Common myeloid progenitor, CD34-positive (primary cell): Measurements from ENCODE around the gene AP3B1.

ENCODE experiments used
- CTCF ChIA-PET: fragments of 350-600 bp; sonication (Branson Sonifier 250); formaldehyde crosslinking; loops from one replicate; lab custom pipeline; 2021; ENCODE audit warnings: antibody characterized with exemption; lab: Charles Lee
- POLR2A ChIA-PET: fragments of 350-600 bp; sonication (Branson Sonifier 250); formaldehyde crosslinking; loops from one replicate; lab custom pipeline; 2021; ENCODE audit warnings: antibody characterized with exemption; lab: Charles Lee
- DNase-seq, 3 donors: peaks; one replicate each; pipeline versions ENCODE4 v3.0.0 to v3.0.0-alpha.2; 2013
- H3K27ac ChIP-seq, 2 experiments: 1 replicate in 1 of 2; 2 replicates in 1 of 2; pipeline ENCODE4 v1.7.0; 2013; ENCODE audit warnings: inconsistent platforms in 2 of 2, low read length in 2 of 2, mild to moderate bottlenecking in 2 of 2, low read depth in 1 of 2, moderate library complexity in 1 of 2; ENCODE audit not compliant: severe bottlenecking in 2 of 2, insufficient read depth in 1 of 2, poor library complexity in 1 of 2
- H3K27me3 ChIP-seq, 5 experiments: replicated peaks in 2 of 5; 1 replicate in 3 of 5; 2 replicates in 2 of 5; pipeline versions ENCODE4 v1.6.1 to v1.7.0; 2013; ENCODE audit warnings: low read length in 4 of 5, mild to moderate bottlenecking in 2 of 5, moderate library complexity in 2 of 5, inconsistent platforms in 1 of 5; ENCODE audit not compliant: insufficient read depth in 5 of 5, control insufficient read depth in 4 of 5
- H3K36me3 ChIP-seq, 4 experiments: 1 replicate in 2 of 4; 2 replicates in 2 of 4; pipeline versions ENCODE4 v1.6.1 to v1.7.0; 2013; ENCODE audit warnings: low read length in 3 of 4, control low read depth in 1 of 4, mild to moderate bottlenecking in 1 of 4; ENCODE audit not compliant: control insufficient read depth in 4 of 4, insufficient read depth in 4 of 4
- H3K4me1 ChIP-seq, 4 experiments: 1 replicate in 3 of 4; 2 replicates in 1 of 4; pipeline versions ENCODE4 v1.6.1 to v1.7.1; 2013; ENCODE audit warnings: low read length in 3 of 4, mild to moderate bottlenecking in 3 of 4, control low read depth in 1 of 4, inconsistent platforms in 1 of 4, moderate library complexity in 1 of 4; ENCODE audit not compliant: control insufficient read depth in 4 of 4, insufficient read depth in 4 of 4; ENCODE audit errors: control extremely low read depth in 1 of 4
- H3K4me3 ChIP-seq, 7 experiments: 1 replicate in 4 of 7; 2 replicates in 3 of 7; pipeline versions ENCODE4 v1.5.1 to v1.7.0; 2013; ENCODE audit warnings: mild to moderate bottlenecking in 7 of 7, low read length in 6 of 7, moderate library complexity in 6 of 7, inconsistent platforms in 2 of 7, low read depth in 2 of 7, control low read depth in 1 of 7; ENCODE audit not compliant: insufficient read depth in 4 of 7, control insufficient read depth in 1 of 7; ENCODE audit errors: extremely low read depth in 1 of 7
- H3K9me3 ChIP-seq, 5 experiments: 1 replicate in 4 of 5; 2 replicates in 1 of 5; pipeline versions ENCODE4 v1.6.1 to v1.7.1; 2013; ENCODE audit warnings: low read length in 4 of 5, mild to moderate bottlenecking in 2 of 5, inconsistent platforms in 1 of 5, low read depth in 1 of 5, moderate library complexity in 1 of 5; ENCODE audit not compliant: control insufficient read depth in 4 of 5, insufficient read depth in 2 of 5; ENCODE audit errors: control extremely low read depth in 1 of 5
- WGBS: methylation state at CpG from one replicate; pipeline ENCODE4 v1.1.5; 2013; ENCODE audit not compliant: insufficient coverage; 5-methylcytosine and 5-hydroxymethylcytosine counted together

Gene AP3B1

GRCh38 chr5:77993141-77993854 lies 301.2 kb downstream of the AP3B1 start:
- no peaks in the 10 kb centered on the region for H3K9me3 ChIP-seq
- peaks cover 2 to 7% (median 4%) of the 10 kb centered on the region in 4 experiments for H3K36me3 ChIP-seq
- no peak overlapping the region for H3K27ac ChIP-seq
- POLR2A ChIA-PET: interaction anchor here (0.6 kb wide), 1 partner anchor 41 kb away, joined by 5 read pairs; no protein-coding TSS in a partner anchor
- no peaks in the 10 kb centered on the region for H3K27me3 ChIP-seq
- no peak for DNase-seq
- no peaks in the 10 kb centered on the region for H3K4me1 ChIP-seq
- H3K4me3 ChIP-seq: no peak overlapping the region
- CTCF ChIA-PET: interaction anchor here (1.5 kb wide), 1 partner anchor 365 kb away, joined by 3 read pairs; no protein-coding TSS in a partner anchor
- WGBS: over 99% methylated on average over 14 of the region's 17 CpGs

- DNase-seq: no peak
- Histone ChIP-seq H3K9me3 (no peaks in the 10 kb centered on the region), H3K27me3 (peaks cover 0 to 4% (median 0%) of the 10 kb centered on the region in 5 experiments), H3K4me3 (no peak overlapping the region), H3K4me1 (no peaks in the 10 kb centered on the region), H3K36me3 (peaks cover 0 to 7% (median 4%) of the 10 kb centered on the region in 4 experiments), H3K27ac (no peak overlapping the region)
- 80% methylated on average over 5 of the region's 5 CpGs for WGBS
- ChIA-PET CTCF (no interaction called here), POLR2A (no interaction called here)
These were observed 303.4 kb downstream of the AP3B1 start for GRCh38 chr5:77991084-77991483.

DNA sequence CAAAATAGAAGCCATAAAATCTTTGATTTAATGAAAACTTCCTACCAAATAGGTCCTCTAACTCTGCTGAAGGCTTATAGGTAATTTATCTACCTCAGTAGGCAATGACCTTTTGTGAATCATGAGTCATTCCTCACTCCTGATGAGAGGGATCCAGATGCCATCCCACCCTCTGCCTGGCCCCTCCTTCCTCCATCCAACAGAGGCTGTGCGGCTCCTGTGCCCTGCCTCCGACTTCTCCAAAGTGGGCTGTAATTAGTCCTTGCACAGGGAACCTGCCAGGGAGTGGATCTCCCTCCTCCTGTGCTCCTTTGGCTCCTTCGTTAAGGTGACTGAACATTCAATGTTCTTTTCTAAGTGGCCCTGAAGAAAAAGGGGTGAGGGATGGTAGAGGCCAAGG lies 304.5 kb downstream of the AP3B1 start:
- no peak overlapping the region for H3K27ac ChIP-seq
- no peak overlapping the region for H3K4me3 ChIP-seq
- H3K9me3 ChIP-seq: no peaks in the 10 kb centered on the region
- H3K4me1 ChIP-seq: no peaks in the 10 kb centered on the region
- DNase-seq: no peak
- ChIA-PET POLR2A (no interaction called here), CTCF (no interaction called here)
- WGBS: 100% methylated on average over 2 of the region's 3 CpGs
- peaks cover 0 to 7% (median 4%) of the 10 kb centered on the region in 4 experiments for H3K36me3 ChIP-seq
- H3K27me3 ChIP-seq: peaks cover 0 to 14% (median 2%) of the 10 kb centered on the region in 5 experiments

GRCh38 chr5:77987988-77988387 lies 306.5 kb downstream of the AP3B1 start:
- CTCF ChIA-PET: no interaction called here
- Histone ChIP-seq H3K36me3 (peaks cover 0 to 2% (median under 1%) of the 10 kb centered on the region in 4 experiments), H3K27me3 (peaks cover 0 to 31% (median 7%) of the 10 kb centered on the region in 5 experiments), H3K4me3 (no peak overlapping the region), H3K27ac (no peak overlapping the region), H3K4me1 (no peaks in the 10 kb centered on the region), H3K9me3 (no peaks in the 10 kb centered on the region)
- DNase-seq: no peak
- 97% methylated on average over 18 of the region's 19 CpGs for WGBS
- POLR2A ChIA-PET: no interaction called here

- ChIA-PET POLR2A (no interaction called here), CTCF (no interaction called here)
- Histone ChIP-seq H3K27me3 (peaks cover 0 to 32% (median 7%) of the 10 kb centered on the region in 5 experiments), H3K27ac (no peak overlapping the region), H3K4me3 (no peak overlapping the region), H3K9me3 (no peaks in the 10 kb centered on the region), H3K36me3 (peaks cover 0 to 2% (median 0%) of the 10 kb centered on the region in 4 experiments), H3K4me1 (no peaks in the 10 kb centered on the region)
- no peak for DNase-seq
- 94% methylated on average over 4 of the region's 5 CpGs for WGBS
These were observed 307.2 kb downstream of the AP3B1 start for GRCh38 chr5:77987331-77987730.

DNA sequence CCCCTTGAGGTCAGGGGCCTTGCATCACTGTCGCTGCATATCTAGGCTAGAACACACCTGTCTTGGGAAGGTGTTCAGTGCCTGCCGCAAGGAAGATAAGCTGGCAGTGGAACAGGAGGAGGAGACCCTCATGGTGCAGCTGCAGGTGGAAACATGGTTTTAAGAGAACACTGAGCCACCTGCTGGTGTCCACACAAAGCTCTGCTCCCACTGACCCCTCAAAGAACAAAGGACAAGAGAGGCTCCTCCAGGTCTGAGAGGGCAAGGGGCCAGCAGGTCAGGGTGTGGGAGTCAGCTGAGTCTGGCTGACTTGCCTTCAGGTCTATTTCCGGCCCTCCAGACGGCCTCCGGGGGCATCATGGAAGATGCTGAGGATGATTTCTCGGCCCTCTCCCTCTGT lies 308.2 kb downstream of the AP3B1 start:
- CTCF ChIA-PET: interaction anchor here (0.7 to 0.8 kb wide), 2 partner anchors 10 to 22 kb away, joined by 3 read pairs; no protein-coding TSS in a partner anchor
- POLR2A ChIA-PET: no interaction called here
- Histone ChIP-seq H3K4me1 (no peaks in the 10 kb centered on the region), H3K27ac (no peak overlapping the region), H3K9me3 (no peaks in the 10 kb centered on the region), H3K36me3 (peaks cover 0 to 2% (median 0%) of the 10 kb centered on the region in 4 experiments), H3K4me3 (no peak overlapping the region), H3K27me3 (peaks cover 0 to 42% (median 9%) of the 10 kb centered on the region in 5 experiments)
- DNase-seq: no peak
- WGBS: 91% methylated on average over 5 of the region's 6 CpGs

DNA sequence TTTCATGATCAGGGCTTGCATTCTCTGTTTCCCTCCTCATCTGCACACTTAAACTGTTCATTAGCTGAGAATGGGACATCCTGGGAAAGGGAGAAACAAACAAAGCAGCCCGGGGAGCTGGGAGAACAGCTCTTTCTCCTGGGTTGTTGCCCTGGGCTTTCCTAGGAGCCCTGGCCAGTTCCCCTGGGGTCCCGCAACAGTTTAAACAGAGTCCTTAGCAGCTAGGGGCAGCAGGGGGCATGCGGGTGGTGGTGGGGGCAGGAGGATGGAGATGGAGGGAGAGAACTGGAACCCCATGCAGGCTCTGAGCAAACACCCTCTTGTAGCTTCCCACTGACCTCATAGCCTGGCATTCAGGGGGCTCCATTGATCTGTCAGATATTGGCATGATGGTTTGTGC lies 309.3 kb downstream of the AP3B1 start:
- H3K9me3 ChIP-seq: no peaks in the 10 kb centered on the region
- no peak overlapping the region for H3K27ac ChIP-seq
- 33% methylated on average over 1 of the region's 3 CpGs for WGBS
- no peak overlapping the region for H3K4me3 ChIP-seq
- H3K36me3 ChIP-seq: peaks cover 0 to 2% (median 0%) of the 10 kb centered on the region in 4 experiments
- peaks cover 0 to 48% (median 9%) of the 10 kb centered on the region in 5 experiments for H3K27me3 ChIP-seq
- ChIA-PET POLR2A (interaction anchor here (0.6 to 1.3 kb wide), 2 partner anchors 24 to 1801 kb away, joined by 3 read pairs; no protein-coding TSS in a partner anchor), CTCF (interaction anchor here (0.8 to 1.6 kb wide), 4 partner anchors 10 to 116 kb away, joined by 3 to 4 read pairs (median 3); no protein-coding TSS in a partner anchor)
- no peak for DNase-seq
- H3K4me1 ChIP-seq: no peaks in the 10 kb centered on the region
